ENCODE data around the gene C1orf105. TPM values are rescaled to one million over a fixed set of nuclear protein-coding genes. Genes with fewer than 3 reads are reported as not detected.

The C1orf105 gene
- total RNA-seq, 3 donors from 2014 or later: not detected

DNA sequence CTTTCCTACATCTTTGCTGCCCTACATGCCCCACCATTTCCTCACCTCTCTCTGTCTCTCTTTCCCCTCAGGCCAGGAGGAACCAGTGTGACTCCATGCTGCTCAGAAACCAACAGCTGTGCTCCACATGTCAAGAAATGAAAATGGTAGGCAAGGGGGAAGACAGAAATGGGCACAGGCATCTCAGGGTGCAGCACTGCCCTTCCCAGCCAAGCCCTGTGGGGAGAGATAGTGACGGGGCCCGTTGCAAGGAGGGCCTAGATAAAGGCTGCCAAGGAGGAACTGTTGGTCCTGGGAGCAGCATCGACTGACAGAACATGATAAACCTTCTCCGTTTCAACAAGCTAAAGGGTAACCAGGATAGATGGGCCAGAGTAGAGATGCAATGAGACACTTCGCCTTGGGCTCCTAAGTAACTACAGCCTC, 35.9 kb downstream of the C1orf105 start:
- DNase-seq (no peak), ATAC-seq (no peak)
- Histone ChIP-seq H3K4me1 (ENCODE audit: low read depth) (no peaks in the 10 kb centered on the region), H3K36me3 (ENCODE audit: low read depth) (no peaks in the 10 kb centered on the region), H3K4me3 (no peak overlapping the region), H3K9me3 (no peaks in the 10 kb centered on the region)
- TF ChIP-seq, protein P1, sequence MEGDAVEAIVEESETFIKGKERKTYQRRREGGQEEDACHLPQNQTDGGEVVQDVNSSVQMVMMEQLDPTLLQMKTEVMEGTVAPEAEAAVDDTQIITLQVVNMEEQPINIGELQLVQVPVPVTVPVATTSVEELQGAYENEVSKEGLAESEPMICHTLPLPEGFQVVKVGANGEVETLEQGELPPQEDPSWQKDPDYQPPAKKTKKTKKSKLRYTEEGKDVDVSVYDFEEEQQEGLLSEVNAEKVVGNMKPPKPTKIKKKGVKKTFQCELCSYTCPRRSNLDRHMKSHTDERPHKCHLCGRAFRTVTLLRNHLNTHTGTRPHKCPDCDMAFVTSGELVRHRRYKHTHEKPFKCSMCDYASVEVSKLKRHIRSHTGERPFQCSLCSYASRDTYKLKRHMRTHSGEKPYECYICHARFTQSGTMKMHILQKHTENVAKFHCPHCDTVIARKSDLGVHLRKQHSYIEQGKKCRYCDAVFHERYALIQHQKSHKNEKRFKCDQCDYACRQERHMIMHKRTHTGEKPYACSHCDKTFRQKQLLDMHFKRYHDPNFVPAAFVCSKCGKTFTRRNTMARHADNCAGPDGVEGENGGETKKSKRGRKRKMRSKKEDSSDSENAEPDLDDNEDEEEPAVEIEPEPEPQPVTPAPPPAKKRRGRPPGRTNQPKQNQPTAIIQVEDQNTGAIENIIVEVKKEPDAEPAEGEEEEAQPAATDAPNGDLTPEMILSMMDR (IDR thresholded peaks at IDR 0.05): no peak
- intact Hi-C loops (cut with DNase I, micrococcal nuclease): loop anchor here (10.0 kb wide), 2 partner anchors 248 to 258 kb away; no protein-coding TSS in a partner anchor

DNA sequence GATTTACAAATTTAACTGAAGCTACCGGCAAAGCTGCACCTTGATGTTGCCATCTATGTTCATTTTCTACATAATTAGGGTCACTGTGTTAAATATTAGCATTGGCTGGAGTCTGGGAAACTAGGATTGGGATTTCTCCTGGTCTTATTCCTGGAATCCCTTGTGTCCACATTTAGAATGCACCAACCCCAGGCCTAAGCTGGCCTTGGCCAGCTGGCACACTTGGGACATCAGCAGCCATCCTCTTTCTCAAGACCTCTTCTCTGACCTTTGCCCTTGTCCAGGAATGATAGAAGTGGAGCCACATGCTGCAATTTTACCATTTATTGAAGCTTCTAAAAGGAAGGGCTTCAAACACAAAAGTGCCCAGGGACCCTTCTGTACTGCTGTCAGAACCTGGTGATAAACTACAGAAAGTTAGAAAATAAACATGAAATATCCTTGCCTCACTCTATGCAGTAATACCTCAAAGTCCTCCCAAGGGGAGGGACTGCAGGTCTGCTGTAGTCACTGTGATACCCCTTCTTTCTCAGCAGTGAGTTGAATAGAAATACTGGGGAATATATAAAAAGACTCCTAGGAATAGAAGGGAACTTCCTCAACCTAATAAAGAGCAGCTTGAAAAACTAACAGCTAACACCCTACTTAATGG, 37.1 kb downstream of the C1orf105 start:
- intact Hi-C loops (cut with DNase I, micrococcal nuclease): loop anchor here (10.0 kb wide), 2 partner anchors 247 to 257 kb away; no protein-coding TSS in a partner anchor
- TF ChIP-seq, protein P1 (IDR thresholded peaks at IDR 0.05): no peak
- DNase-seq (no peak), ATAC-seq (no peak)
- Histone ChIP-seq H3K4me3 (no peak overlapping the region), H3K9me3 (no peaks in the 10 kb centered on the region), H3K36me3 (ENCODE audit: low read depth) (no peaks in the 10 kb centered on the region), H3K4me1 (ENCODE audit: low read depth) (no peaks in the 10 kb centered on the region)

DNA sequence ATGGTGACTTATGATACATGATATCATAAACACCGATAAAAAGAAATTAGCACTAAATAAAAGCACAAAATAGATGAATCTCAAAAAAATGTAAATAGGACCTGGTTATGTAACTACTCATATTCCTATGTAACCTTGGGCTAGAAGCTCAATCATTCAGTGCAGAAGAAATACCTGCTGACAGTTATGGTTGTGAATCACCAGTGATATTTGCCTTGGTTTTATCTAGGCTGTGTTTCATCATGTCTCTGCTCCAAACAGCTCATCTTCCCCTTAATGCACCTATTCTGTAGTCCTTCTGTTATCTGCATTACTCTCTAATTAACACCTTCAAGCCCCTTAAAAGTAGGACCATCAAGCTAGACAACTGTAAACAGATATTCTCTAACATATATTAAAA, 39.7 kb downstream of the C1orf105 start:
- H3K4me3 ChIP-seq: no peak overlapping the region
- TF ChIP-seq, protein P1 (IDR thresholded peaks at IDR 0.05): no peak
- DNase-seq: no peak
- ATAC-seq: no peak
- H3K4me1 ChIP-seq (ENCODE audit: low read depth): no peaks in the 10 kb centered on the region
- H3K9me3 ChIP-seq: no peaks in the 10 kb centered on the region
- H3K36me3 ChIP-seq (ENCODE audit: low read depth): no peaks in the 10 kb centered on the region
- intact Hi-C loops (cut with DNase I, micrococcal nuclease): no loop called here

DNA sequence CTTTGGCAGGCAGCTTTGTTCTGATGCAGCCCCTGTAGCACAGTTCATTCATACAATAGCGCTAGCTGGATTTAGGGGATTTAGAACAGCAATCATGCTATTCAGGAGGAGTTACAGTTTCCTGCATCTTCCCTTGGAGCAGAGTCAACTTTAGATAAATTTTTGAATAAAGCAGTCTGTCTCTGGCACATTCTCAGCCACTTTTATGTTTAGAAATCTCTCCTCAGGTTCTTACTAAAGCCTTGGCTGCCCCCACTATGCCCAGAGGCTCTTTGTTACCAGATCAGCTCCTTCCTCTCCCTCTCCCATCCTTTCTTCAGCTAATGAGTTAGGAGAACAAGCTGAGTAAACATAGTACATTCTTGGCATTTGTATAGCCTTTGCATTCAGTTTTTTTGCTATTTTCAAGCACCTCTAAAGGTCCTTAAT, 40.4 kb downstream of the C1orf105 start:
- intact Hi-C loops (cut with DNase I, micrococcal nuclease): no loop called here

DNA sequence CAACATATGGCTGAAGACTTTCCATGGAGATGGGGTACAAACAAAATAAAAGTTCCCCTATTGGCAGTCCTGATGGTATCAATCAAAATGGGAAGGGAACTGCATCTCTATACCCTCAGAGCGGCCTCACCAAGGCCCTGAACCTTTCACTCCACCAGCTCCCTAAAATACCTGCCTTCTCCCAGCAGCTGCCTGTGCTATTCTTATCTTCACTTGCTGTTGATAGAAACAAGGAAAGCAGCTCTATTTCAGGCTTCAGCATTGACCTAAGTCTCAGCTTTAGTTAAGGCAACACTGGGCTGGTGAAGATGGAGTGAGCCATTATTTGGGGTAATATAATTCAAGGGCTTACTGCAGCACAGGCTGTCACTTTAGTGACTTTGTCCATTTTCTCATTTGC, 45.1 kb downstream of the C1orf105 start:
- no peaks in the 10 kb centered on the region for H3K9me3 ChIP-seq
- no peak for DNase-seq
- no peaks in the 10 kb centered on the region for H3K36me3 ChIP-seq (ENCODE audit: low read depth)
- no peak for ATAC-seq
- intact Hi-C loops (cut with DNase I, micrococcal nuclease): no loop called here
- H3K4me3 ChIP-seq: no peak overlapping the region
- TF ChIP-seq, protein P1 (IDR thresholded peaks at IDR 0.05): no peak
- H3K4me1 ChIP-seq (ENCODE audit: low read depth): no peaks in the 10 kb centered on the region

More for the DNA sequence above, 40.4 kb downstream of the C1orf105 start:
- H3K4me1 ChIP-seq (ENCODE audit: low read depth): no peaks in the 10 kb centered on the region
- TF ChIP-seq, protein P1 (IDR thresholded peaks at IDR 0.05): no peak
- no peaks in the 10 kb centered on the region for H3K9me3 ChIP-seq
- H3K36me3 ChIP-seq (ENCODE audit: low read depth): no peaks in the 10 kb centered on the region
- ATAC-seq (no peak), DNase-seq (no peak)
- no peak overlapping the region for H3K4me3 ChIP-seq
